ENCODE measurements around the gene TTC7B.

Gene TTC7B

DNA sequence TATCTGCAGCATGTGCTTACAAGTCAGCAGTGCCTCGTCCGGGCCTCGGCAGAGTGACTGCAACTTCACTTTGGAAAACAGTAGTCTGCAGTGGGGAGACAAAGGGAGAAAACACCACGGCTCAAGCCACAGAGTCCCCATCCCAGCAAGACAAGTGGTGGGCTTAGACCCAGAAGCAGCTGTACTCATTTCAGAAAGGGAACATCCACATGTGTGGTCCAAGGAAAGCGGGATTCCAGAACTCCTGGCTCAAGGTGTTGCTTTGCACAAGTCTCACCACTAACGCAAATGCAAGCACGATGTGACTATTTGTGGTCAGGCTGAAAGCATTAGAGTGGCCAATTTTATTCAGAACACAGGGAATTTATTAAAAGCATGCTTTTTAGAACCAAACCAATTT, 198.3 kb downstream of the TTC7B start:
- DNase-seq (ENCODE audit: low read depth in 2 of 2): no peak

DNA sequence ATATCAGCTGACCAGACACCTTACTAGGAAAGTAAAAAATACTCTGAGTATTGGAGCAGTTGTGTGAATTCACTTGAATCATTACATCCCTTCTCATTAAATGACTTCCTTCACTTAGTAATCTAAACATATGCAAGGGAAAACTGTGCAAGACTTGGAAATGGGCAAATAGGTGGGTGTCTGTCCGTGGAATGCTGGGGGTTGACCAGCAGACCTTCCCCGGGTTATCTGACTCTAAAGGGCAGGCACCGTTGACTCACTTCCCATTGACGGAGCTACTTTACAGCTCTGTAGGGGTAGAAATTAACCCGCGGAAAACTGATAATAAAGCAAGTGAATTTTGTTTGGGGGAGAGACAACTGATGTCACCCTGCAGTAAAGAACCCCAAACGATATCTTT, 199.3 kb downstream of the TTC7B start:
- no peak for DNase-seq (ENCODE audit: low read depth in 2 of 2)

DNA sequence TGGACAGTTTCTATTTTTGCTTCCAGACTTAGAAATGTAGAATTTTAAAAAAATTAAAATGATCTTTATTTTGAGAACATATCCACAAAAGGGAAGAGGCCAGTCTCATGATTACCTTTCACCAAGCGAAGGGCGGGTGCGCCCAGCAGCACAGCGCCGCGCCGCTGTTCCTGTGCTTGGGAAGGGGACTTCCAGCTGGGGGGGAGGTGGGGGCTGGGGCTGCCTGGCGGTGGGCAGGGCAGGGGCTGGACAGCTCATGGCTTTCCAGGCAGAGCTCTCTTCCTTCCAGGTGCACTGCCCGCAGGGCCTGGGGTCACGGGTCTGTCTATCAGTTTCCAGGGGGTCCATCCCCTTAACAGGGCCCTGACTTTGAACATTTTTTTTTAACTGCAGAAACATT, 199.9 kb downstream of the TTC7B start:
- no peak for DNase-seq (ENCODE audit: low read depth in 2 of 2)

DNA sequence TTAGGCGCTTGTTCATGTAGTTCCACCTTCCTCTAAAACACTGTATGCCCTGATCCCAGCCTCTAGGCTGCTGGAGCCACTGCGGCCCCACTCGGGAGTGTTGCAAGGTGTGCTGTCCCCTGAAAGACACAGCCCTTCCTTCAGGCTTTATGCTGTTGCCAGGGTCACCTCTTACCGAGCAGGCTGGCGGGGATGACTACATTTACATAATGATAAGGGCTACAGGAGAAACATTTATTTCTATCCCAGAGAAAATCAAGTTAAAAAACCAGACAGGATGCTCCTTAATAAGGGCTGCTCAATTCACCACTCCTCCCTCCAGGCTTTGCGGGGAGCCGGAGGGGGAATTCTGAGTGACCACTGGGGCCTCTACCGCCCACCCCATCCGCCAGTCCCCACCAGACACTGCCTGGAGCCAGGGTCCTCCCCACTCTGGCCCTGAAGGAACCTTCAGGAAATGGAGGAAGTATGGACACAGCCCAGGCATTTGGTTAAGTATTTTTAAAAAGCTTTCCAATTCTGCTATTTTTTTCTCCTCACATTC, 200.6 kb downstream of the TTC7B start:
- no peak for DNase-seq (ENCODE audit: low read depth in 2 of 2)

DNA sequence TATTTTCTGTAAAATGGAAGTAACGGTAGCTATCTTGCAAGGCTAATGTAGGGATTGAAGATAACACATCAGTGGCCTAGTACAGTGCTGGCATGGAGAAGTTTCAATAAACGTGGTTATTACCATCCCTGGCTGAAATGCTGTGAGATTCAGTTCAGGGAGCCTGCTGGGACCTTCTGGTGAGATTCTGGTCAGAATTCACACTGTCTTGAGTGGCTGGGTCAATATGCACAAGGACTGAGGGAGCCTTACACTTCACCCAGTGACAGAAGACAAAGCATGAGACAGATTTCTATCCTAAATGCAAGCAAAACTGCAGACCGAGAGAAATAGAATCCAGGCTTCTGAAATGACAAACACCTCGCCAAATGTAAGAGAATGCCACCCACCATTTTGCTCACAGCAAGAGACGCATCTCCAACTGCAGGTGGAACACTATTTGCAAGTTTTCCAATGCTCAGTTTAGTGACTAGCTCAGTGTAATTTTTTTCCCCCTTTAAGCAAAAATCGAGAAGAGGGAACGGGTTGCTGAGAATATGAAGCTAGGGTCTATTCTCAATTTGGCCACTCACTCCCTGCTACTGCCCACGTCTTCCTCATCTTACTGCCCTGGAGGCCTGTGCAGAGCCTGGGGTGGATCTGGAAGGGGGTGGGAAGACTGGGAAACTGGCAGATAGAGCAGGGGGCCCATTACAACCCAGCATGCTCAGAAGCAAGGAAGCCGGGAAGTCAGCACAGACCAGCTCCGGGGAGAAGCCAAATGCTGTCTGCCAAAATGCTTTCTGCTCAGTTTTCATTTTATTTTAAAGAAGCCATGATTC, 201.3 kb downstream of the TTC7B start:
- DNase-seq (ENCODE audit: low read depth in 2 of 2): no peak

DNA sequence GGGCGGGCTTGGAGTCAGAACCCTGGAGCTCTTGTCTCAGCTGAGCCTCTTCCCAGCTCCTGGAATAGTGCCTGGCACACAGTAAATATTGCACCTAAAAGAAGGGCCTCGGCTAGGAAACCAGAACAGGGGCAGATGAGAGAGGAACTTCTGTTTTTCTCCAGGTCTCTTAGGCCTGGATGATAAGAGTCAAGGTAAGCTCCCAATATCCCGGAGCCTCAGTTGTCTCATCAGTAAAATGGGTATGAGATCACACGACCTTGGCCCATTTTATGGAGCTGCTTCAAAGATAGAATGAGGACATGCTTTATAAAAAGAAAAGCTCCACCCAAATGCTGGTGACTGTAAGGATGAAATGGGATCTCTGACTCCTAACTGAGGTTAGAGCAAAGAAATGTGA, 202.2 kb downstream of the TTC7B start:
- no peak for DNase-seq (ENCODE audit: low read depth in 2 of 2)

DNA sequence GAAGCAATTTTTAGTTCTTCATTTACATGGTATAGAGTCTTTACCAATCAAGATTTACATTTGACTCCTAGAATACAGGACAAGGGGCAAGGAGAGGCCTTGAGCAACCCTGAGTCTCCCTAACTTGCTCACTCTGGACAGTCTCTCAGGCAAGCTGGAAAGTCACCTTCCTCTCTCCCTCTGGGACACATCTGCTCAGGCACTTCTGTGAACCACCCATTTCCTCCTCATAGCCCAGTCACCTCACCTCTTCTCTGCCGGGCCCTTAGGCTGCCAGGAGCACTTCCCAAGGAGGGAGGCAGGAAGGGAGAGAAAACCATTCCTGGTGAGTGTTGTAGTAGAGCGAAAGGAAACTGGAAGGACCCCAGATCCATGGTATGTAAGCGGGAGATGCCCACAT, 202.8 kb downstream of the TTC7B start:
- no peak for DNase-seq (ENCODE audit: low read depth in 2 of 2)

DNA sequence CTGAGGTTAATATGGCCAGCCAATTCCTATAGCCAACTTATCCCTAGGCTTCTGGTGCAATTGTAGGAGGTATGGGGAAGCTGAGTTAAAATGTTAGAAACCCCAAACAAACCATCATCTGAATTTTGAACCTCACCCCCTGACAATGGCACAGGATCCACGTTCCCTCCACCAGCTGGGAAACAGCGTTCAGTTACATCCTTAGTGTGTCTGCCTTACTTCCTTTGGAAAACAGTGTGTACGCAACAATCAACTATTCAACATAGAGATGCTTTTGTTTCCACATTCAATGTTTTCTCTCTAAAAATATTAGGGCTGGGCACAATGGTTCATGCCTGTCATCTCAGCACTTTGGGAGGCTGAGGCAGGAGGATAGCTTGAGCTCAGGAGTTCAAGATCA, 203.4 kb downstream of the TTC7B start:
- DNase-seq (ENCODE audit: low read depth in 2 of 2): no peak

DNA sequence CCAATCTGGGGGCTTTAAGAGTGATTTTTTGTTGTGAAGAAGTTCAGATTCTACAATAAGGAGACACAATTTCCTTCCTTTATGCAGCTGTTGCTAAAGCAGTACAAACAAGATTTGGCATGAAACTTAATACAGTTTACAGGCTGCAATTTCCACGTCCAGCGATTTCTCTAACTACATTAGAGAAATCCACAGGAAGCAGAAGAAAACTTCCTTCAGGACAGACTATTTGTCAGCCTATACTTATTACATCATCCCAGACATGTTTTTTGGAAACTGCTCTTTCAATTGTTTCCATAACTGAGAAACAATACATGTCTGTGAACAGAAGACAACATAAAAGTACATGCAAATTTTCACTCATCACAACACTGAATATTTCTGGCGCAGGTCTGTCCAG, 204.3 kb downstream of the TTC7B start:
- no peak for DNase-seq (ENCODE audit: low read depth in 2 of 2)

DNA sequence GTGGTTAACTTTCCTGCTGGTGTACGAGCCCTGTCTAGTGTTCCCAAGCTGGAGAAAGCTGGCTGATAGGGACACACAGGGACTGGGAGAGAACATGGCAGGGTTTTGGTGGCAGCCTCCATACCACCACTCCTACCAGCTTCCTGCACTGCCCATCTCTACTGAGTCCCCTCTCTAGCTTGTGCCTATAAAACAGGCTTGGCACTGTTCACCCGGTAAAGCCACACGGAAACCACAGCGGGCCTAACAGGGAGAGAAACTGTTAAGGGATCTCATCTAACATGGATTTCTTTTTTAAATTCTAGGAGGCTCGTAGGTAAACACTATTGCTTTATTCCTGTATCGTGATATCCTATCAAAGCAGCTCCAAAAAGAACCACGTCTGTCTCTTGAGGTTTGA, 204.7 kb downstream of the TTC7B start:
- no peak for DNase-seq (ENCODE audit: low read depth in 2 of 2)

DNA sequence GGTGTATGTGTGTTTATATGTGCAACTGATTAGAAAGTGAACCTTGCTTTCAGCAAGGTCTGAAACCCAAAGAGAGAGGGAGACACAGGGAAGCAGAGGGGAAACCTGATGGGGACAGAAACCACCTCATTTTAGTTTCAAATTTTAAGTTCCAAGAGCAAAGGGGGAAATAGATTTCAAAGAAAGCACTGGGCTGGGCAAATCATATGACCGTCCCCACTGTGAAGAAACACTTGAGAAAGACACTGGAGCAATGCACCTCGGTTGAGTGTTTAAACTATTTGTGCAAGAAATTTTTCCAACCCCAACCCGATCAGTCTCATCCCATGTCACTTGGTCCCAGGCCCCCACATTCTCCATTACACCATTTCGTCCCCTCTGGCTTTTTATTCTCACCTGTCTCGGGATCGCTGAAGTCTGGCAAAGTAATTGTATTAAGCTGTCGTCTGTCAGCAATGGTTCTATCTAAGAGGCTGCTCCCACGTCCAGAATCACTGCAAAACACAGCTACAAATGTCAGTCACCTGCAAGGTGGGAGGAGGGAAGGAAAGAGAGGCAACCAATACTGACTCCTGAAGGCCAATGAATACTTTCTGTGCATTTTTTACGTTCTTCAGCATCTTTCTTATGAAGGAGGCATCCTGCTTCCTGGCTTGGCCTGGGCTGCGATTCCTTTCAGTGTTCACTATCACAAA, 205.7 kb downstream of the TTC7B start:
- no peak for DNase-seq (ENCODE audit: low read depth in 2 of 2)

DNA sequence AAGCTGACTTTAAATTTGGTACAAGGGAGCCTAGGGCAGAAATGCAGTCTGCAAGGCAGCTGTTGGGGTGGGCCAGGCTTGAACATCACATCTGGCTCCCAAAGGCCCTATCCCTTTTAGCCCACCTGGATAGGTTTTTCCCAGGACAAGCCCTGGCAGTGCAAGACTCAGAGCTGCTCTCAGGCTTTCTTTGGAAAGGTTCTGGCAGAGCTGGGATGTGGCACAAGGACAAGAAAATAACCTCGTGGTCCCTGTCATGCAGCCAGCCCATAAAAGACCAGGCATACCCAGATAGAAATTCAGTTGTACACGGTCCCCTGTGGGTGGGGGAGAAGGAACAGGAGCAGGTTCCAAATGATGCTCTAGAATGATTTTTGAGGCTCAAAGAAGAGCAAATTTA, 206.9 kb downstream of the TTC7B start:
- DNase-seq (ENCODE audit: low read depth in 2 of 2): no peak

DNA sequence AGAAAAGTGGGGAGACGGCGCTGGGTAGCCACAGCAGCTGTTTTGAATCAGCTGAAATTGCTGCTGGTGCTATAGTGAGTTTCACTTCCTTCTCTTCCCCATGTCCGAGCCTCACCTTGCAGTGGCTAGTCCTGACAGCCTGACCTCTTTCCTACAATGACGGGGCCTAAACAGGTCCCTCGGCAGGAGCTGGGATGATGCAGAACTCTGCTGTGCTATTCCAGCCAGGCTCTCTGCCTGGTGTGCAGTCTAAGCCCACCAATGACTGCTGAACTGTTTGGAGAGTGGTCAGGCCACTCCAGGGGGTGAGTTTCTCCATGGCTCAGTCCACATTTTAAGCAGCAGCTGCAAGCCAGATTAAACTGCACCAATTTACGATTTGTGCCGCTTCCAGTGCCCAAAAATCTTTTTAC, 207.3 kb downstream of the TTC7B start:
- DNase-seq (ENCODE audit: low read depth in 2 of 2): no peak

DNA sequence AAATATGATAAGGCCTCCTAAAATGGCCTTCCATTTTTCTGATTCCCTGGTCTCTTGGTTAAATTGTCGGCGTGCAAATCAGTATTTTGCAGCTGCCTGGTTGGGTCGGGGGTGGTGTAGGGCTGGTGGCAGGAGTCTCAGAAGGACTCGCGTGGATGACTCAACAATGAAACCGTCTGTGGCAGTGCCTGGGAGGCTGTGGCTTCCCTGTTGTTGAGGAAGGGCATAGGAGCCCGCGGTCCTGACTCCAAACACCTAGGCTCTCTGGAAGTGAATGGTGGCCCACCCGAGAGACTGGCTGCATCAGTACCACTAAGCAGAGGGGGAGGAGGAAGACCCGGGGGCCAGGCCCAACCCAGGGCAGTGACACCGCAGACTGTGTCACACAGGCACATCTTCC, 207.9 kb downstream of the TTC7B start:
- no peak for DNase-seq (ENCODE audit: low read depth in 2 of 2)

DNA sequence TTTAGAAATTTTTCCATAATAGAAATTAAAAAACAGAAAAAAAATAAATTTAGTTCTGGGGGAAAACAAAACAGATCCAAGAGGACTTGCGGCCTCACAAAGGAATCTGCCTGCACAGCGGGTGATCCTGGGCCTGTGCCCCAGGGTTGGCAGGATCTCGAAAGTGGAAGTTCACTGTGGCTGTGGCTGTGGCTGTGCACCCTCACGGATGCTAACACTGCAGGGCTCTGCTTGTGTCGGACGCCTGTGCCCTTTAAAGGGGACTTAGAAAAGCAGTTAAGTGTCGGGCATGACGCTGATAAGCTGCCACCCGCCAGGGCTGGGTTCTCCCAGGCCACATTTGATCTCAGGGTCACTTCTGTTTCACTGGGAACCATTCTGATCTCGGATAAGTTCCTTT, 209.1 kb downstream of the TTC7B start:
- no peak for DNase-seq (ENCODE audit: low read depth in 2 of 2)

DNA sequence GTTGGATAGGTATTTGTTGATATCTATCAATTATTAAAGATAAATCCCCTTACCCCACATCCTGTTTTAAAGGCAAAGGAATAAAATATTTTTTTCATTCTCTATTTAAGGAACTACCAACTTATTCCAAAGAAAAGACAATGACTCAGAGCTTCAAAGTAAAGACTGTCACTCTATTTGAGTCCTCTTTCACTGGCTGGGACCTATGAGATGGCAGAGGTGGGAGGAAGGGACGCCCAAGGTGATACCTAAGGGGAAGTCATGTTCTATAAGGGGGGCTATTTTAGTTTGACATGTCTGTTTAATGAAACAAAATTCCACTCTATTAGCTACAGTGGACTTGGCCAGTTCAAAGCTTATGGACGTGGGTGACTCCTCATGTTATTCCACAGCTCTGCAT, 209.8 kb downstream of the TTC7B start:
- no peak for DNase-seq (ENCODE audit: low read depth in 2 of 2)

DNA sequence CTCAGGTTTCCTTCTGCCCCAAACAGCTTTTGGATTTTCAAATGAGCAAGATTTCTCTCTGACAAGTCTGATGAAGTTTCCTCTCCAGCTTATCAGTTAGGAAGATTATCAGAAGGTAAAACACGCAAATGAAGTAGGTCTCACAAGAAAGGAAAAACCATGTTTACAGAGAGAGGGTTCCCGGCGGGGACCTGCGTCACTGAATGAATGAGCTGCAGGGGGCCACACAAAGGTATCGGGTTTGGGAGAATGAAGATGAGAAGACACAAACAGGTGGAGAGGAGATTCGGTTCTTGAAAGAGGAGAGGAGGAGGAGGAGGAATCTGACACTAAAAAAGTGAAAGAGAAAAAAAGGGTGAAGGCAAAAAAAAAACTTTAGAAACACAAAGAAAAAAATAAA, 210.8 kb downstream of the TTC7B start:
- no peak for DNase-seq (ENCODE audit: low read depth in 2 of 2)

DNA sequence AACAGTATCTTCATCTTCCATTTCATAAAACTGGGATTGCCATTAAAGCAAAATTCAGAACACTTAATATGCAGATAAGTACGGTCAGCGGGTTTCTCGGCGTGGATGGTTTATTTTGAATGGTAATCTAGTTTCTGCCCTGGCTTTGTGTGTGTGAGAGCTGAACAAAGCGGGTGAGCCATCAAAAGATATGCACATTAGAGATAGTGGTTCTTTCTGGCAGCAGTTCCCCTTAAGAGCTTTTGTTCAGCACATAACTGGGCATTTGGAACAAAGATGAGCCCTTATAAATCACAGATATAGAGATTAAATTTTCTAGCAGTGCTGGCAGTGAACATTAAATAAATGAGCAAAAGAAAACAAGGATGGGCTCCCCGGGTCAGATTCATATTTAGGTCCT, 211.9 kb downstream of the TTC7B start:
- no peak for DNase-seq (ENCODE audit: low read depth in 2 of 2)

DNA sequence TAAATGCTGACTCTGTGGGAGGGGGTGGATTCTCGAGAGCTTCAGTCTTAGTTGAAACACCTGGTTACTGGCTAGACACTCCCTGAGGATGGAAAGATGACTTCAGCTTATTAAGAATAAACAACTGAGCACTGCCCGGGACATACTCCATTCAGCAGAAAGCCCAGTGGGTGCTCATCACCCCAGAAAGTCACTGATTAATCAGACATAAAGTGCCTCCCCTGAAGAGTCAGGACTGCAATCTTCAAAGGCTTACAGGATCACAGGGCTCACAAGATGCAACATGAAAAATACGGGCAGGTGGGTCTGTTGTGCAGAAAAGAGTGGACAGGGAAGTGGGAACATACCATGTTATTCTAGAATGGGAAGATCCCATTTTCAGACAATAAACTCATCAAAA, 212.4 kb downstream of the TTC7B start:
- no peak for DNase-seq (ENCODE audit: low read depth in 2 of 2)

DNA sequence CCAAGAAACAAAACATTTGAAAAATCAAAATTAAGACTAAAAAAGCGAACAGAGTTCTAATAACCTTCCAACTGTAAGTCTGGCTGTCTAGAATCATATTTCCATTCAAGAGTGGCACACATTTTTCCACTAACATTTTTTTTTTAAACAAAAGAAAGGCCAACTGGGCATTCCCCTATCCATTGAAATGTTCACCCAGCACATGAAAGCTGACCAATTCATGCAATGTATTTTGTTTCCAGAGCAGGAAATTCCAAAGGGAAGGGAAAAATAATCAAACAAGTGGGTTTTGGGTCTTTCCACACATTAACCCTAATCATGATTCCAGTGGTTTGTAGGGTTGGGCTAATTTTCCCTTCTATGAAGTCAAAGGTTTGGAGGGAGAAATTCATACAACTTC, 212.9 kb downstream of the TTC7B start:
- no peak for DNase-seq (ENCODE audit: low read depth in 2 of 2)

DNA sequence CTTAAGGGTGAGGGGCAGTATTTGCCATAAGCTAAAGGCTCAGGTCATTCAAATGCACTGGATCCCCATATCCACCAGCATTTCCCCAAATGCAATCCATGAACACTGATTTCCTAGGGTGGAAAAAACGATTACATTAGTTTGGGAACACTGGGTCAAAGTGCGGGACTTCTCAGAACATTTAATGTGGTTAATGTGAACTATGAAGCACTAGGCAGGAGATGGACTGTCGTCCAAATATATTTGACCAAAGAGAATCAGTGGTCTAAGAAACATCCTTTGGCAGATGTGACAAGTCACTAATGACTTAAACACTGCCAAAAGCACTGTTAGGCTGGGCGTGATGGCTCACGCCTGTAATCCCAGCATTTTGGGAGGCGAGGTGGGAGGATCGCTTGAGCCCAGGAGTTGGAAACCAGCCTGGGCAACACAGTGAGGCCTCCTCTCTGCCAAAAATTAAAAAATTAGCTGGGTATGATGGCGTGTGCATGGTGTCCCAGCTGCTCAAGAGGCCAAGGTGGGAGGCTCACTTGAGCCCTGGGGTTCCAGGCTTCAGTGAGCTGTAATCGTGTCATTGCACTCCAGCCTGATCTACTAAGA, 214.0 kb downstream of the TTC7B start:
- no peak for DNase-seq (ENCODE audit: low read depth in 2 of 2)

DNA sequence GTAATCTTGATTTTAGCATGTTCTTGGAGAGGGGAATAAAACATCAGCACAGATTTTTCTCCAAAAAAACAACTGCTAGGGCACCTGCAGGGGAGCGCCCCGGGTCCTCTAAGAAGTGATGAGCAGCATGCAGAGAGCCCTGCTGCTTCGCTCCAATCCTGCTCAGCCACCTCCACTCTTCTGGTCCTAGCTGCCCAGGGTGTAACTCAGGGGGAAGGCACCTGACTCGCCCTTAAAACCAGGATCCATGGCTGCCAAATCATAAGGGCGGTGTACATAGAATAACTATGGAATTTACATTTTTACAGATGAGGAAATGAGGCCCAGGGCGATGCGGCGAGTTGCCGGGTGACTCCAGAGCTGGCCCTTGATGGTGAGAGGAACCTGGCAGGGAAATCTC, 214.7 kb downstream of the TTC7B start:
- no peak for DNase-seq (ENCODE audit: low read depth in 2 of 2)

DNA sequence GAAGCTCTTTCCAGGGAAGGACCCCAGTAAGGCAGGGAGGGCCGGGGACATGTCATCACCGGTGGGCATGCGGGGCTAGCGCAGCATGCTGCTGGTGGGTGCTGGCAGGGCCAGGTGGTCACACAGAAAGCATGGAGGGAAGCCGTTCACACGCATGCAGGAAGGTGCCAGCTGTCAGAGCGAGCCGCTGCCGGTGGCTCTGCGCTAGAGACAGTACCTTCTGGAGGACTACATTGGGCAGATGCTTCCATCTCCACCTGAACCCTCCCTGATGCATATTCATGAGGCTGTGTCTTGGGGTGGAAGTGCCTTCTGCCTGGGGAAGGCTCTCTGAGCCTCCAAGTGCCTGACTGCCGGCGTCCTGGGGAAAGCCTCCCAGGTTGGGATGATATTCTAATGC, 215.6 kb downstream of the TTC7B start:
- no peak for DNase-seq (ENCODE audit: low read depth in 2 of 2)

Data from stimulated activated CD4-positive, alpha-beta T cell treated with anti-CD3 and anti-CD28 coated beads, Interleukin-12 subunit alpha, Interleukin-12 subunit beta, amount 100 ng/mL, for 24 hours (primary cell).